H1 (cell line): ENCODE results near the gene ASTN2. TPM values are rescaled to one million over a fixed set of nuclear protein-coding genes. Genes with fewer than 3 reads are reported as not detected.
A peak's percentile ranks its signal among the peaks of the same experiment; 100 is the strongest.

Experiments
- CTCF ChIA-PET: fragments of 300-600 bp; sonication (Branson Sonifier 250); formaldehyde crosslinking; loops from one replicate; lab custom pipeline; 2021; ENCODE audit not compliant: partially characterized antibody; lab: Charles Lee
- POLR2A ChIA-PET: fragments of 300-600 bp; sonication (Branson Sonifier 250); formaldehyde crosslinking; loops from one replicate; lab custom pipeline; 2021; ENCODE audit warnings: inconsistent platforms; ENCODE audit not compliant: partially characterized antibody; lab: Charles Lee
- DNase-seq, 2 experiments: peaks; one replicate each; pipeline versions ENCODE4 v3.0.0 to v3.0.0-alpha.2; 2010 to 2022; ENCODE audit warnings: low spot score in 2 of 2, low read depth in 1 of 2, mixed read lengths in 1 of 2
- FAIRE-seq: peaks from 2 replicates; lab custom pipeline; 2011; peaks lifted over from hg19 to GRCh38; lab: Jason Lieb, UNC
- H2AFZ ChIP-seq: 2 replicates; pipeline ENCODE4 v1.8.1; 2012; ENCODE audit warnings: low read length, inconsistent platforms
- H2AK5ac ChIP-seq: 2 replicates; pipeline ENCODE4 v1.6.1; 2013; ENCODE audit warnings: low read depth, low read length
- H2BK120ac ChIP-seq: replicated peaks from 2 replicates; pipeline ENCODE3; 2013; ENCODE audit warnings: low read depth, low read length, inconsistent platforms
- H2BK12ac ChIP-seq: 2 replicates; pipeline ENCODE4 v1.6.1; 2013; ENCODE audit warnings: low read depth, low read length
- H2BK15ac ChIP-seq: 2 replicates; pipeline ENCODE4 v1.6.1; 2013; ENCODE audit warnings: low read length
- H2BK20ac ChIP-seq: 2 replicates; pipeline ENCODE4 v1.6.1; 2013; ENCODE audit warnings: low read length
- H2BK5ac ChIP-seq: 2 replicates; pipeline ENCODE4 v1.6.1; 2013; ENCODE audit warnings: low read depth, low read length
- H3K14ac ChIP-seq: 2 replicates; pipeline ENCODE4 v1.6.1; 2013; ENCODE audit warnings: inconsistent platforms; ENCODE audit not compliant: insufficient read length
- H3K18ac ChIP-seq: 2 replicates; pipeline ENCODE4 v1.6.1; 2013; ENCODE audit warnings: low read length; ENCODE audit errors: extremely low read depth
- H3K23ac ChIP-seq: 2 replicates; pipeline ENCODE4 v1.6.1; 2013; ENCODE audit warnings: inconsistent platforms; ENCODE audit not compliant: insufficient read length
- H3K23me2 ChIP-seq: 2 replicates; pipeline ENCODE4 v1.6.1; 2013; ENCODE audit warnings: low read depth, low read length
- H3K27ac ChIP-seq: 2 replicates; pipeline ENCODE4 v1.6.1; 2011; ENCODE audit warnings: low read depth, low read length, inconsistent platforms
- H3K27me3 ChIP-seq, 4 experiments: replicated peaks in 1 of 4; 1 replicate in 1 of 4; 2 replicates in 3 of 4; pipeline versions ENCODE4 v1.6.1 to v1.8.1; 2011 to 2013; ENCODE audit warnings: low read length in 3 of 4, mild to moderate bottlenecking in 3 of 4, inconsistent platforms in 2 of 4, mixed read lengths in 2 of 4, moderate library complexity in 1 of 4; ENCODE audit not compliant: control insufficient read depth in 3 of 4, insufficient read depth in 3 of 4; ENCODE audit errors: extremely low read depth in 1 of 4
- H3K36me3 ChIP-seq, 4 experiments: 2 replicates each; pipeline versions ENCODE4 v1.6.1 to v1.8.1; 2011 to 2013; ENCODE audit warnings: mild to moderate bottlenecking in 4 of 4, low read length in 3 of 4, moderate library complexity in 2 of 4, control low read depth in 1 of 4, inconsistent platforms in 1 of 4; ENCODE audit not compliant: insufficient read depth in 4 of 4, control insufficient read depth in 2 of 4
- H3K4ac ChIP-seq: replicated peaks from 2 replicates; pipeline ENCODE3; 2013; ENCODE audit warnings: low read length, low read depth, mixed read lengths, inconsistent platforms; ENCODE audit not compliant: insufficient read length
- H3K4me1 ChIP-seq, 4 experiments: replicated peaks in 1 of 4; 1 replicate in 1 of 4; 2 replicates in 3 of 4; pipeline versions ENCODE4 v1.6.1 to v1.8.1; 2011 to 2013; ENCODE audit warnings: low read length in 3 of 4, inconsistent platforms in 2 of 4, mixed read lengths in 1 of 4; ENCODE audit not compliant: insufficient read depth in 4 of 4, control insufficient read depth in 3 of 4
- H3K4me2 ChIP-seq, 2 experiments: 2 replicates each; pipeline versions ENCODE4 v1.6.1 to v1.8.1; 2011 to 2013; ENCODE audit warnings: low read depth in 2 of 2, low read length in 2 of 2, control low read depth in 1 of 2, inconsistent platforms in 1 of 2, mild to moderate bottlenecking in 1 of 2; ENCODE audit not compliant: insufficient read depth in 1 of 2
- H3K4me3 ChIP-seq, 4 experiments: fragments of 200-600, 300-600 bp in 1 of 4; sonication (generic), shearing (Covaris generic), sonication (Bioruptor Twin) in 1 of 4; 2 replicates each; pipeline versions ENCODE4 v1.5.1 to v1.8.1; 2011 to 2016; ENCODE audit warnings: low read length in 4 of 4, low read depth in 3 of 4, control low read depth in 2 of 4, inconsistent platforms in 2 of 4, mild to moderate bottlenecking in 2 of 4, mixed read lengths in 1 of 4, moderate library complexity in 1 of 4; ENCODE audit not compliant: insufficient read depth in 2 of 4; ENCODE audit errors: extremely low read depth in 1 of 4
- H3K56ac ChIP-seq: replicated peaks from 2 replicates; pipeline ENCODE3; 2013; ENCODE audit warnings: low read depth, mild to moderate bottlenecking, mixed read lengths, low read length, inconsistent platforms; ENCODE audit not compliant: insufficient read length
- H3K79me1 ChIP-seq: 2 replicates; pipeline ENCODE4 v1.6.1; 2013; ENCODE audit warnings: low read depth, low read length, control low read depth
- H3K79me2 ChIP-seq, 2 experiments: 2 replicates each; pipeline versions ENCODE4 v1.6.1 to v1.8.1; 2012 to 2013; ENCODE audit warnings: low read length in 2 of 2, mild to moderate bottlenecking in 2 of 2, inconsistent platforms in 1 of 2; ENCODE audit not compliant: insufficient read depth in 2 of 2, control insufficient read depth in 1 of 2
- H3K9ac ChIP-seq, 4 experiments: replicated peaks in 1 of 4; 1 replicate in 1 of 4; 2 replicates in 3 of 4; pipeline versions ENCODE4 v1.6.1 to v1.8.1; 2011 to 2013; ENCODE audit warnings: low read depth in 3 of 4, low read length in 3 of 4, control low read depth in 2 of 4, mild to moderate bottlenecking in 2 of 4, moderate library complexity in 2 of 4, inconsistent platforms in 1 of 4; ENCODE audit errors: extremely low read depth in 1 of 4
- H3K9me3 ChIP-seq, 2 experiments: 2 replicates each; pipeline versions ENCODE4 v1.6.1 to v1.8.1; 2012 to 2013; ENCODE audit warnings: mild to moderate bottlenecking in 2 of 2, moderate library complexity in 2 of 2, control low read depth in 1 of 2, inconsistent platforms in 1 of 2, low read depth in 1 of 2, low read length in 1 of 2, mixed read lengths in 1 of 2; ENCODE audit not compliant: insufficient read depth in 2 of 2
- H4K20me1 ChIP-seq, 2 experiments: replicated peaks in 1 of 2; 2 replicates each; pipeline versions ENCODE3 to v1.8.1; 2011 to 2013; ENCODE audit warnings: inconsistent platforms in 2 of 2, low read length in 2 of 2, mild to moderate bottlenecking in 1 of 2; ENCODE audit not compliant: insufficient read depth in 2 of 2, control insufficient read depth in 1 of 2
- H4K5ac ChIP-seq: 2 replicates; pipeline ENCODE4 v1.6.1; 2013; ENCODE audit warnings: low read length, low read depth, mixed read lengths, inconsistent platforms; ENCODE audit not compliant: insufficient read length
- H4K8ac ChIP-seq: 2 replicates; pipeline ENCODE4 v1.8.0; 2013; ENCODE audit warnings: mild to moderate bottlenecking, moderate library complexity, low read length, inconsistent platforms; ENCODE audit not compliant: insufficient read depth; ENCODE audit errors: extremely low read depth
- H4K91ac ChIP-seq: replicated peaks from 2 replicates; pipeline ENCODE3; 2013; ENCODE audit warnings: low read length, mixed read lengths, inconsistent platforms; ENCODE audit not compliant: insufficient read length
- KDM1A ChIP-seq: fragments of 200-600, 300-600 bp; sonication (generic); IDR thresholded peaks from 2 replicates; pipeline ENCODE4 v1.7.1; 2016; ENCODE audit warnings: mild to moderate bottlenecking, low read length, borderline replicate concordance
- WGBS, 2 experiments: shearing (Covaris generic) in 1 of 2; methylation state at CpG; one replicate each; pipeline versions ENCODE4 v1.1.6 to v1.1.7; 2013 to 2015; ENCODE audit warnings: low lambda C conversion rate in 2 of 2, mixed read lengths in 2 of 2, inconsistent platforms in 1 of 2, low coverage in 1 of 2, missing lambda C conversion rate in 1 of 2; ENCODE audit not compliant: insufficient replicate concordance in 2 of 2, insufficient coverage in 1 of 2, insufficient read length in 1 of 2; ENCODE audit errors: extremely low coverage in 1 of 2, missing lambda C conversion rate in 1 of 2; 5-methylcytosine and 5-hydroxymethylcytosine counted together
- polyA plus RNA-seq, 7 experiments: library from polyadenylated mRNA; depleted of rRNA in 3 of 7; stranded (reverse) in 5 of 7; unstranded in 2 of 7; fragments of >200 nt in 5 of 7; fragments of 200-250 nt in 2 of 7; gene quantifications; 1 replicate in 5 of 7; 2 replicates in 1 of 7; 4 replicates in 1 of 7; pipeline versions ENCODE4 v1.2.1 to v1.2.3, GENCODE V29; 2011 to 2013; ENCODE audit warnings: missing spikeins in 2 of 7, mixed read lengths in 2 of 7
- total RNA-seq: library from RNA; stranded (reverse); fragmentation: NEBNext Ultra II Directional; extraction: Animal tissue kit (Norgen Biotek cat#: 25700); gene quantifications from 2 replicates; pipeline ENCODE4 v1.2.1, GENCODE V29; 2021

The ASTN2 gene
- total and polyA plus RNA-seq, 2 of the 8 experiments (the other 6 are each of a cell fraction or from before 2014, with no cell fraction given) = 8.2 to 13.7 TPM

- no peak overlapping the region for H3K27ac ChIP-seq
- no peak overlapping the region for H3K18ac ChIP-seq
- no peaks in the 10 kb centered on the region for H3K79me1 ChIP-seq
- no peak overlapping the region for H4K5ac ChIP-seq
- H3K4ac ChIP-seq = no peak overlapping the region
- no peaks in the 10 kb centered on the region for H3K9me3 ChIP-seq
- no peak overlapping the region for H3K4me3 ChIP-seq
- H3K79me2 ChIP-seq = no peaks in the 10 kb centered on the region
- no peak for FAIRE-seq
- H3K4me2 ChIP-seq = no peak overlapping the region
- no peak for DNase-seq
- no peak overlapping the region for H3K56ac ChIP-seq
- ChIA-PET CTCF (no interaction called here), POLR2A (no interaction called here)
- no peak overlapping the region for H2BK20ac ChIP-seq
- no peak overlapping the region for H2BK5ac ChIP-seq
- H4K20me1 ChIP-seq = no peaks in the 10 kb centered on the region
- no peak overlapping the region for H2AFZ ChIP-seq
- H3K4me1 ChIP-seq = no peaks in the 10 kb centered on the region
- no peak overlapping the region for H4K91ac ChIP-seq
- WGBS, 2 experiments = 89% methylated on average over 1 of the region's 1 CpG; no CpG with 5 or more reads in 1 of the 2 experiments
- no peaks in the 10 kb centered on the region for H3K27me3 ChIP-seq
- no peaks in the 10 kb centered on the region for H3K36me3 ChIP-seq
- no peak for TF ChIP-seq KDM1A
- H4K8ac ChIP-seq = no peak overlapping the region
- no peak overlapping the region for H3K23ac ChIP-seq
- no peak overlapping the region for H3K9ac ChIP-seq
- no peak overlapping the region for H2BK120ac ChIP-seq
- H3K23me2 ChIP-seq = no peaks in the 10 kb centered on the region
- H2AK5ac ChIP-seq = no peak overlapping the region
- no peak overlapping the region for H2BK15ac ChIP-seq
- 0 out of 2 replicates have a peak overlapping the region, but pooled peaks have one; percentile 2 for H2BK12ac ChIP-seq
- no peak overlapping the region for H3K14ac ChIP-seq
Observed at GRCh38 chr9:117204971-117205370, 209.9 kb downstream of the ASTN2 start.
